Testis (tissue), 3 donors: ENCODE measurements around the gene CASP3. TPM values are rescaled to one million over a fixed set of nuclear protein-coding genes. Genes with fewer than 3 reads are reported as not detected.
"Not testable (repeated sequence)": the region's sequence is repeated elsewhere in the genome, so short reads cannot be mapped to it uniquely, and the experiment has no call there.

ENCODE experiments used
- DNase-seq: peaks from one replicate; pipeline ENCODE4 v3.0.0-alpha.2; 2019
- H3K27ac ChIP-seq, 2 donors: fragments of 200-600 bp; sonication (generic); one replicate each; pipeline ENCODE4 v1.5.1; 2019
- H3K27me3 ChIP-seq: fragments of 200-600 bp; sonication (generic); one replicate; pipeline ENCODE4 v1.5.1; 2019
- H3K36me3 ChIP-seq: fragments of 200-600 bp; sonication (generic); one replicate; pipeline ENCODE4 v1.5.1; 2017; ENCODE audit warnings: low read depth; ENCODE audit errors: missing control alignments
- H3K4me1 ChIP-seq: fragments of 200-600 bp; sonication (generic); one replicate; pipeline ENCODE4 v1.5.1; 2019
- H3K4me3 ChIP-seq, 2 donors: fragments of 200-600 bp; sonication (generic); one replicate each; pipeline ENCODE4 v1.5.1; 2017 to 2019
- H3K9me3 ChIP-seq: fragments of 200-600 bp; sonication (generic); one replicate; pipeline ENCODE4 v1.5.1; 2017
- CTCF ChIP-seq, 3 experiments: fragments of 450-650 bp in 2 of 3; fragments of 200-600 bp in 1 of 3; sonication (generic) in 1 of 3; IDR thresholded peaks; one replicate each; pipeline ENCODE4 v1.5.1; 2016 to 2019; ENCODE audit warnings: antibody characterized with exemption in 3 of 3, mild to moderate bottlenecking in 2 of 3, moderate library complexity in 1 of 3
- POLR2A ChIP-seq: fragments of 450-650 bp; IDR thresholded peaks from one replicate; pipeline ENCODE4 v1.6.1; 2017; ENCODE audit warnings: antibody characterized with exemption, mild to moderate bottlenecking, moderate library complexity
- WGBS, 2 donors: methylation state at CpG; one replicate each; pipeline ENCODE4 v1.1.5; 2018; 5-methylcytosine and 5-hydroxymethylcytosine counted together
- intact Hi-C: fragments of 100-400 bp; cut with DNase I; formaldehyde crosslinking; loops from one replicate; pipeline ENCODE4 v1.15.1; 2023; ENCODE audit warnings: low total_unique reads
- polyA plus RNA-seq: library from polyadenylated mRNA; stranded (reverse); fragments of 350-450 nt; fragmentation: Illumina TruSeq; extraction: RNeasy Lipid Tissue Mini Kit (QIAGEN cat#74804); gene quantifications from one replicate; pipeline ENCODE4 v1.2.3, GENCODE V29; 2014; ENCODE audit warnings: low read depth, low replicate concordance; ENCODE audit not compliant: insufficient read depth
- total RNA-seq, 2 donors: library from RNA; depleted of rRNA; stranded (reverse); fragments of >200 nt; gene quantifications; one replicate each; pipeline ENCODE4 v1.2.3, GENCODE V29; 2016

CASP3 gene
- total and polyA plus RNA-seq, 3 donors from 2014 or later, result 12.0 to 20.2 (median 12.3) TPM

GRCh38 chr4:184621518-184621917 lies 27.7 kb downstream of the CASP3 start:
- H3K36me3 ChIP-seq, result no peaks in the 10 kb centered on the region
- H3K27me3 ChIP-seq, result no peaks in the 10 kb centered on the region
- no peaks in the 10 kb centered on the region for H3K4me1 ChIP-seq
- intact Hi-C loops, result no loop called here
- DNase-seq, result no peak
- TF ChIP-seq POLR2A, result no peak
- no peak for TF ChIP-seq CTCF (IDR thresholded peaks at IDR 0.05)
- no peak overlapping the region for H3K27ac ChIP-seq
- no peaks in the 10 kb centered on the region for H3K9me3 ChIP-seq
- no peak overlapping the region for H3K4me3 ChIP-seq
- 75 to 81% methylated on average over 3 of the region's 3 CpGs for WGBS, 2 donors

DNA sequence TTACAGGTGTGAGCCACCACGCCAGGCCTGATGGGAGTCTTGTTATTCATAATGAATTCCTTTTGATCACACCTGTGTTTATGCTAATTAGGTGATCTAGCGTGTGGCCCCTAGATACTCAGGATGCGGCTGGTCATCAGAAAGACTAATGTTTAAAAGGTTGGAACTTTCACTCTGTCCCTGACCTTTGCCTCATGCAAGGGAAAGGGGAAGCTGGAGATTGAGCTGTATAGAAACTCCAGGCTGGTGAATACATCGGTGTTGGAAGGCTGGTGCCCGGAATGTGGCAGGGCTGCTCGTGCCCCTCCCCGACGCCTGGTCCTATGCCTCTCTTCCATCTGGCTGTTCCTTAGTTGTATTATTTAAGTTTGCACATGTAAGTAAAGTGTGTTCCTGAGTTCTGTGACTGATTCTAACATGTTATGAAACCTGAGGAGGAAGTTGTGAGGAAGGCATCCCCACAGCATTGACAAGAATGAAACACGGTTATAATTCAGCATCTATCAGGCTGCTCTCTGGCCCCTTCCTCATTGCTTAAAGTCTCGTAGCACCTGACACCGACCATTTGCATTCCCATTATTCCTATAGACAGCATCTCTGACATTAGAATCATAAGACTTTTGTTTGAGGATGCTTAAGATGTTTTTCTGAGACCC lies 28.9 kb downstream of the CASP3 start:
- intact Hi-C loops, result no loop called here
- Histone ChIP-seq H3K36me3 (no peaks in the 10 kb centered on the region), H3K27me3 (no peaks in the 10 kb centered on the region), H3K9me3 (no peaks in the 10 kb centered on the region), H3K27ac (no peak overlapping the region), H3K4me1 (no peaks in the 10 kb centered on the region), H3K4me3 (no peak overlapping the region)
- TF ChIP-seq POLR2A (no peak), CTCF (IDR thresholded peaks at IDR 0.05) (no peak)
- WGBS, 2 donors, result 90 to 94% methylated on average over 11 of the region's 11 CpGs
- no peak for DNase-seq

- Histone ChIP-seq H3K36me3 (no peaks in the 10 kb centered on the region), H3K4me1 (no peaks in the 10 kb centered on the region), H3K27me3 (no peaks in the 10 kb centered on the region), H3K27ac (no peak overlapping the region), H3K4me3 (no peak overlapping the region), H3K9me3 (no peaks in the 10 kb centered on the region)
- WGBS, 2 donors, result 76 to 87% methylated on average over 8 to 9 of the region's 9 CpGs
- no peak for DNase-seq
- TF ChIP-seq CTCF (IDR thresholded peaks at IDR 0.05) (no peak), POLR2A (no peak)
- intact Hi-C loops, result no loop called here
These were observed 31.5 kb downstream of the CASP3 start for GRCh38 chr4:184617600-184618196.

DNA sequence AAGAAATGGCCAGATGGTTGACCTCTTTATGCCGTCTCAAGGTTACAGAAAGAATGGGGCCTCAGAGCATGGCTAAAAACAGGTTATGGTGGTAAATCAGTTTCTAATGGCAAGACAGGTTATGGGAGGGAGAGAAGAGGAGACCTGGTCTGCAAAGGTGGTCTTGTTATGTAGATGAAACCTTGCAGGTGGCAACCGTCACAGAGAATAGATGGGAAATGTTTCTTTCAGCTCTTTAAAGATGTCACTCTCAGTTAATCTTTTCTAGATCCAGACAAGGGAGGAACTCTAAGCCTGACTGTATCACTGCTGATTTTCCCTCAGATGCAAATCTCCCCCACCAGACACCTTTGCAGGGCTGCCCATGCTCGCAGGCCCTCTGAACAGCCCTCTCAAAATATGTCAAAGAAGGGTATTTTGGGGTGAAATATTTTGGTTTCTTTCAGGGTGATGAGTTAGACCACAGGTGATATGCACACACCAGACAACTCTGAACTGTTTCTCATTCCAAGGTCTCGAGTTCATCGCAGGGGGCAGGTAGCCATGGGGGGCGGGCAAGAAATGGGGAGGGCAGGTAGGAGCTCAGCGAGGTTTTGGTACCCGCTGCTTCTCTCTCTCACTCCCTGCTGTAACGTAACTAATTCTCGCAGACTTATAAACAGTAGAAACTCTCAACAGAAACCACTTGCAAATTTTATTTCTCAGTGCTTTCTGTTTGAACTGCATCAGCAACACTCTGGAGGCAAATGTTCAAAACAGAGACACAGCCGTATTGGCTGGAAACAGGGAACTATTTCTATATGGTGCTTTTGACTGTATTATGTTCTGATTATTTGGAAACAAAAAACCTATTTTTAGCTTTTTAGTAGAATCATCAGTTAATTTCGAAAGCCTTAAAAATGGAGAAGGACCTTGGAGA lies 32.4 kb downstream of the CASP3 start:
- no peaks in the 10 kb centered on the region for H3K9me3 ChIP-seq
- H3K27ac ChIP-seq, result no peak overlapping the region
- no peaks in the 10 kb centered on the region for H3K36me3 ChIP-seq
- 79 to 84% methylated on average over 12 of the region's 12 CpGs for WGBS, 2 donors
- H3K27me3 ChIP-seq, result no peaks in the 10 kb centered on the region
- H3K4me3 ChIP-seq, result no peak overlapping the region
- TF ChIP-seq CTCF (IDR thresholded peaks at IDR 0.05) (no peak), POLR2A (no peak)
- DNase-seq, result no peak
- intact Hi-C loops, result no loop called here
- no peaks in the 10 kb centered on the region for H3K4me1 ChIP-seq

GRCh38 chr4:184616168-184616567 lies 33.1 kb downstream of the CASP3 start:
- intact Hi-C loops, H3K36me3 ChIP-seq, H3K27me3 ChIP-seq, H3K4me3 ChIP-seq, DNase-seq, H3K9me3 ChIP-seq, H3K27ac ChIP-seq, H3K4me1 ChIP-seq: not testable (repeated sequence)
- WGBS, 2 donors, result 86 to 97% methylated on average over 2 of the region's 2 CpGs
